Bronchial epithelial cell (primary cell): ENCODE results near the gene OCSTAMP. TPM values are rescaled to one million over a fixed set of nuclear protein-coding genes. Genes with fewer than 3 reads are reported as not detected.
A peak's percentile ranks its signal among the peaks of the same experiment; 100 is the strongest.

Experiments
- DNase-seq: peaks from one replicate; pipeline ENCODE4 v3.0.0-alpha.2; 2010; ENCODE audit warnings: low read depth
- FAIRE-seq: peaks from 2 replicates; lab custom pipeline; 2011; peaks lifted over from hg19 to GRCh38; lab: Jason Lieb, UNC
- H3K27me3 ChIP-seq: 2 replicates; pipeline ENCODE4 v1.5.1; 2011; ENCODE audit warnings: low read length; ENCODE audit not compliant: control insufficient read depth, insufficient read depth
- H3K36me3 ChIP-seq: 2 replicates; pipeline ENCODE4 v1.5.1; 2011; ENCODE audit warnings: low read length; ENCODE audit not compliant: control insufficient read depth, insufficient read depth
- H3K4me3 ChIP-seq: 2 replicates; pipeline ENCODE4 v1.5.1; 2011; ENCODE audit warnings: mild to moderate bottlenecking, low read depth, low read length, control low read depth
- total RNA-seq: library from RNA; depleted of rRNA; stranded (reverse); fragments of >200 nt; gene quantifications from 2 replicates; pipeline ENCODE4 v1.2.1, GENCODE V29; 2014
- TF ChIP-seq, protein P1 (sequence below): IDR thresholded peaks from 2 replicates; pipeline ENCODE4 v1.5.1; 2011; ENCODE audit warnings: mild to moderate bottlenecking, moderate library complexity, low read length, control low read depth, inconsistent platforms; ENCODE audit not compliant: insufficient read depth, severe bottlenecking

OCSTAMP gene
- total RNA-seq, 1 donor from 2014 or later = not detected

DNA sequence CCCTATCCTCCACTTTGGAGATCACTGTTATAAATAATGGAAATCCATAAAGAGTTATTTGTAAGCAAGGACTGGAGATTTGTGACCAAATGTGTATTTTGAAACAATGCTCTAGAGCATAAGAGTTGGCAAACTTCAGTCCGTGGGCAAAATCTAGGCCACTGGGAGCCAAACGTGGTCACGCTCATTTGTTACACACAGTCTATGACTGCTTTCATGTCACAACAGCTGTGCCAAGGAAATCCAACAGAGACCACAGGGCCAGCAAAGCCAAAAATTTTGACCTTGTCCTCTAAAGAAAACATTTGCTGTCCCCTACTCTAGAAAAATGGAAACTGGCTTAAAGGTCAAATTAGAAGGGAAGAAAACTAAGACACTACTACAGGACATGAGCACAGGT is 44.9 kb downstream of the OCSTAMP start:
- no peak for DNase-seq
- H3K36me3 ChIP-seq = no peaks in the 10 kb centered on the region
- no peak overlapping the region for H3K4me3 ChIP-seq
- TF ChIP-seq, protein P1, sequence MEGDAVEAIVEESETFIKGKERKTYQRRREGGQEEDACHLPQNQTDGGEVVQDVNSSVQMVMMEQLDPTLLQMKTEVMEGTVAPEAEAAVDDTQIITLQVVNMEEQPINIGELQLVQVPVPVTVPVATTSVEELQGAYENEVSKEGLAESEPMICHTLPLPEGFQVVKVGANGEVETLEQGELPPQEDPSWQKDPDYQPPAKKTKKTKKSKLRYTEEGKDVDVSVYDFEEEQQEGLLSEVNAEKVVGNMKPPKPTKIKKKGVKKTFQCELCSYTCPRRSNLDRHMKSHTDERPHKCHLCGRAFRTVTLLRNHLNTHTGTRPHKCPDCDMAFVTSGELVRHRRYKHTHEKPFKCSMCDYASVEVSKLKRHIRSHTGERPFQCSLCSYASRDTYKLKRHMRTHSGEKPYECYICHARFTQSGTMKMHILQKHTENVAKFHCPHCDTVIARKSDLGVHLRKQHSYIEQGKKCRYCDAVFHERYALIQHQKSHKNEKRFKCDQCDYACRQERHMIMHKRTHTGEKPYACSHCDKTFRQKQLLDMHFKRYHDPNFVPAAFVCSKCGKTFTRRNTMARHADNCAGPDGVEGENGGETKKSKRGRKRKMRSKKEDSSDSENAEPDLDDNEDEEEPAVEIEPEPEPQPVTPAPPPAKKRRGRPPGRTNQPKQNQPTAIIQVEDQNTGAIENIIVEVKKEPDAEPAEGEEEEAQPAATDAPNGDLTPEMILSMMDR = no peak
- no peak for FAIRE-seq
- H3K27me3 ChIP-seq = no peaks in the 10 kb centered on the region

DNA sequence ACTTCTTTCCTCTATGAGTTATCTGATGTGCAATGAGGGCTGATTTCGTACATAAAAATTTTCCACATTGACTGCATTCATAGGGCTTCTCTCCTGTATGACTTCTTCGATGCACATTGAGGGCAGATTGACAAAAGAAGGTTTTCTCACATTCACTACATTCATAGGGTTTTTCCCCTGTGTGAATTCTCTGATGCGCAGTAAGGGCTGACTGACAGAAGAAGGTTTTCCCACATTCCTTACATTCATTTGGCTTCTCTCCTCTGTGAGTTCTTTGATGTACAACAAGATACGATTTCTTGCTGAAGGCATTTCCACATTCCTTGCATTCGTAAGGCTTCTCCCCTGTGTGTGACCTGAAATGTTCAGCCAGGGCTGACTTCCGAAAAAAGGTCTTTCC is 48.5 kb downstream of the OCSTAMP start:
- H3K36me3 ChIP-seq = no peaks in the 10 kb centered on the region
- no peak for FAIRE-seq
- TF ChIP-seq, protein P1 = no peak
- no peaks in the 10 kb centered on the region for H3K27me3 ChIP-seq
- no peak overlapping the region for H3K4me3 ChIP-seq
- no peak for DNase-seq

DNA sequence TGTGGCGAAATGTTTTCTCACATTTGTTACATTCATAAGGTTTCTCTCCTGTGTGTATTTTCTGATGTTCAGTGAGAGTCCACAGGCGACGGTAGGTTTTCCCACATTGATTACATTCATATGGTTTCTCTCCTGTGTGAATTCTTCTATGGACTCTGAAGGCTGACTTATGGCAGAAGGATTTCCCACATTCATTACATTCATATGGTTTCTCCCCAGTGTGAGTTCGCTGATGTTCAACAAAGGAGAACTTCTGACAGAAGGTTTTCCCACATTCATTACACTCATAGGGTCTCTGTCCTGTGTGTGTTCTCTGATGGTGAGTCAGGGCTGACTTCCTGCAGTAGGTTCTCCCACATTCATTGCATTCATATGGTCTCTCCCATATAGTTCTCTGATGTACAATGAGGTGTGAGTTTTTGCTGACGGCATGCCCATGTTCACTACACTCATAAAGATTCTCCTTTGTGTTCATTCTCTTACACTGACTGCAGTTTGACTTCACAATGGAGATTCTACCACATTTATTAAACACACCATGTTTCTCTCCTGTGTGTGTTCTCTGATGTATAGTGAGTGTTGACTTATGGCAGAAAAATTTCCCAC is 49.0 kb downstream of the OCSTAMP start:
- FAIRE-seq = no peak
- TF ChIP-seq, protein P1 = no peak
- H3K4me3 ChIP-seq = no peak overlapping the region

DNA sequence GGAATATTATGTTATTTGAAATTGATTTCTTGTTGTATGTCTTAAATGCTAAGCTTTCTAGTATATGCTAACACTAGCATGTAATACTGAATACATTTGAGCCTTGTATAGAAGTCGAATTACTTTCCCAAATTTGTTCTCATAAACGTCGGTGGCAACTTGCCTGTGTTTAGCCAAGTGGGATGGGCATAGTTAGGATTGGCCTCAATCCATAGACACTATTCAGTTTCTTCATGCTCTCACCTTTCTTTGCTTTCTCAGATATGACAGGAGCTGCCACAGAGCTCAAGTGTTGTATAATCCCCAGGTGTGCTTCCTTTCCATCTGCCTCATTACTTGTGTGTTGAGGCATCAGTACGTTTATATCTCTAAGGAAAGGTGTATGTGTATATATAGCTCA is 56.4 kb downstream of the OCSTAMP start:
- DNase-seq (no peak), FAIRE-seq (peak; percentile 62)
- TF ChIP-seq, protein P1 = no peak
- Histone ChIP-seq H3K4me3 (no peak overlapping the region), H3K36me3 (no peaks in the 10 kb centered on the region), H3K27me3 (no peaks in the 10 kb centered on the region)

More for the DNA sequence above, 49.0 kb downstream of the OCSTAMP start:
- no peak for DNase-seq
- Histone ChIP-seq H3K27me3 (no peaks in the 10 kb centered on the region), H3K36me3 (no peaks in the 10 kb centered on the region)

DNA sequence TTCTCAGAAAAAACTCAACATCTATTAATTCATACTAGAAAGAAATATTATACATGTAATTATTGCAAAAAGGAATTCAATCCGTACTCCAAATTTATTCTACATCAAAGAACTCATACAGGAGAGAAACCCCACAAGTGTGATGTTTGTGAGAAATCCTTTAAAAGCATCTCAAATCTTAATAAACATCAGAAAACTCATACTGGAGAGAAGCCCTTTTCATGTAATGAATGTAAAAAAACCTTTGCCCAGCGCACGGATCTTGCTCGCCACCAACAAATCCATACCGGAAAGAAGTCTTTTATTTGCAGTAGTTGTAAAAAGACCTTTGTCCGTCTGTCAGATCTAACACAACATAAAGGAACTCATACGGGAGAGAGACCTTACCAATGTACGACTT is 59.1 kb downstream of the OCSTAMP start:
- Histone ChIP-seq H3K36me3 (no peaks in the 10 kb centered on the region), H3K4me3 (no peak overlapping the region), H3K27me3 (no peaks in the 10 kb centered on the region)
- TF ChIP-seq, protein P1 = no peak
- DNase-seq (no peak), FAIRE-seq (no peak)

Other genes starting within 250 kb of the OCSTAMP start
- gene CDH22, start 242.2 kb downstream of the OCSTAMP start, total RNA-seq = not detected in 2 replicates
- 15.5 and 21.1 TPM in 2 replicates for gene ELMO2, start 144.0 kb downstream of the OCSTAMP start, total RNA-seq
- gene ZNF334, start 37.1 kb downstream of the OCSTAMP start, total RNA-seq = 1.5 and 1.6 TPM in 2 replicates
- gene SLC13A3, start 100.8 kb upstream of the OCSTAMP start, total RNA-seq = 5.1 and 5.5 TPM in 2 replicates
- gene TP53RK, start 138.8 kb upstream of the OCSTAMP start, total RNA-seq = 18.4 and 19.0 TPM in 2 replicates
- 19.2 and 30.2 TPM in 2 replicates for gene SLC2A10, start 159.0 kb upstream of the OCSTAMP start, total RNA-seq